ENCODE measurements around the gene SHROOM3.
"Not testable (repeated sequence)": the region's sequence is repeated elsewhere in the genome, so short reads cannot be mapped to it uniquely, and the experiment has no call there.

The SHROOM3 gene

GRCh38 chr4:76702440-76703122 lies 267.6 kb downstream of the SHROOM3 start:
- DNase-seq: no peak

DNA sequence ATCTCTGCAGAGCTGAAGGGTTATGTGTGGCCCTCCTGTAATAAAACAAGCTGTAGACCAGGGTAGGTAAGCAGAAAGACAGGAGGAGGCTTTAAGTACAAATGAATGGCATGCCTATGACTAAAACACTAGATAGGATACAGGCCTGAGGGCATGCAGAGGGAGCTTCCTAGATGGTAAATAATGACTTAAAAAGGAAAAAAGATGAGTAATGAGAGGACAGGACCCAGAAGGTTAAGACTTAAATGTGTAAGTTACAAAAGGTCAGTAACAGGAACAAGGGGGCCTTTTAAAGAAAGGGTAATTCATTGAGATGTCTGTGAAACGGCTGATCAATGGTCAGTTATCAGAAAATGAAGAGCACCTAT lies 268.1 kb downstream of the SHROOM3 start:
- DNase-seq: no peak

- no peak for DNase-seq
These were observed 268.6 kb downstream of the SHROOM3 start for GRCh38 chr4:76703676-76704075.

DNA sequence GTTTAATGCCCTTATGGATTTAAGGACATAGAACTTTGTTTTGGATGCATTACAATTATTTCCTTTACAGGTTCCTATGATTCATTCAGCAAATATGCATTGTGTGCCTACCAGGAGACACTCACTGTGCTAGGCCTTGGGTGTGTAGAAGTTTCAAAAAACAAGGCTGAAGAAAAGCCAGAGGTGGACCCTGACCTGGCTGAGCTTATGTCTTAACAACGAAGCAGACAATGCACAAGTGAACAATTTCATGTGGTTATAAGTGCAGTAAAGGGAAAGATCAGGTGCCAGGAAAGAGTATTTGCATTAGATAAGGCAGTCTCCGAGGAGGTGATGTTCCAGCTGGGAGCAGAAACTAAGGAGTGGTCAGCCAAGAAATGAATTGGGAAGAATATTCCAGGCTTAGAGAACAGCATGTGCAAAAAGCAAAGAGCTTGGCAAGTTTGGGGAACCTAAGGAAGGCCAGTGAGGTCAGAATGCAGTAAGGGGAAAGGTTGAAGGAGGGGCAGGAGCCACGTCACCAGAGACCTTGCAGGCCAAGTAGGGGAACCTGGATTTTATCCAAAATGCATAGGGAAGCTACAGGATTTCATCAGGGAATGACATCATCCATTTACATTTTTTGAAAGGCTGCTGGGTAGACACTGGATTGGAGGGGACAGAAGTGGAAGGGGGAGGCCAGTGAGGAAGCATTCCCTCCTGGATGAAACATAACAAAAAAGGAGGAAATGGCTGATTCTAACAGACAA lies 269.3 kb downstream of the SHROOM3 start:
- DNase-seq: no peak

GRCh38 chr4:76705472-76705871 lies 270.4 kb downstream of the SHROOM3 start:
- DNase-seq: no peak

- DNase-seq: no peak
These were observed 271.6 kb downstream of the SHROOM3 start for GRCh38 chr4:76706581-76706980.

- DNase-seq: no peak
These were observed 274.1 kb downstream of the SHROOM3 start for GRCh38 chr4:76708971-76709771.

DNA sequence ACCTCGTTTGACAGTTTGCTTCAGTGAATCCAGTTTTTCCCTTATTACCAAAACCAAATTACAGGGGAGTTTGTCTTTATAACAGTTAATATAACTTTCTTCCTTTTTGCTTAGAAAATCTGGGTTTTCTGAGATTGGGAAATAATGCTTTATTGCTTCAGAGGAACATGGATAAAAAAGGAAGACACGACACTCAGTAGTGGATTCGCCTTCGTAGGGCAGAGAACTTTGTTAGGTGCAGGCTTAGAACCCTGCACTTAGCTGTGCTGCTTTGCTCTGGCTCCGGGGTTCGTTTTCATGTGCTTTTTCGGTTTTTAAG lies 274.7 kb downstream of the SHROOM3 start:
- DNase-seq: no peak

- no peak for DNase-seq
These were observed 277.5 kb downstream of the SHROOM3 start for GRCh38 chr4:76712564-76712963.

- no peak for DNase-seq
These were observed 279.2 kb downstream of the SHROOM3 start for GRCh38 chr4:76714226-76714625.

DNA sequence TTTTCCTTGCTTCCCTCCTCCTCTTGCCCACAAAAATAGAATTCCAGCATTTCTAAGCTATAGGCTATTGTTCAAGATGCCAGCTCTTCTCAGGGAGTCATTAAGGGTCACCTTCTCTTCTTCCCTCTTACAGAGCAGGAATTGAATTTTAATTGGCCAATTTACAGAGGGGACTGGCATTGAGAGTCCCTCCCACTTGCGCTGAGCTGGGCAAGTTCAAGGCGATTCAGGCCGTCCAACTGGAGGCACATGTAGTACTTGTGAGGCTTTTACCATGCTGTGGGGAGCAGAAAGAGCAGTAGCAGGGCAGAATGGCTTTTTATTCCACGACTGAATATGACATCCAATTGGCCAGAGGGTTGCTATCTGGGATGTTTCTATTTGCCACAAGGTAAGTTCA lies 281.0 kb downstream of the SHROOM3 start:
- DNase-seq: no peak

DNA sequence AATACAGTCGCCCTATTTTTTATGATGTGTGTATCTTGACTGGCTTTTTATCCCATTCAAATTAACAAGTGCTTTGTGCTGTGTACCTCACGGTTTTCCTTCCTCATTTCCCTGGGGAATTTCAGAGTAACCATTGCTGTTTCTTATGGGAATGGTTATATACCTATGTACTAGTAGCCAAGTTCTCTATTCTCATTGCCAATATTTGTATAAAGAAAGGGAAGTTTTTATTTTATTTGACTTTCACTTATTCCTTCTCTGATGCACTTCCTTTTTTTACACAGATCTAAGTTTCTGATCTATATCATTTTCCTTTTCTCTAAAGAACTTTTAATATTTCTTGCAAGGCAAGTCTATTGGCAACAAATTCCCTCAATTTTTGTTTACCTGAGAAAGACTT lies 281.6 kb downstream of the SHROOM3 start:
- no peak for DNase-seq

GRCh38 chr4:76717431-76717830 lies 282.4 kb downstream of the SHROOM3 start:
- DNase-seq: no peak

GRCh38 chr4:76718021-76718420 lies 283.0 kb downstream of the SHROOM3 start:
- no peak for DNase-seq

GRCh38 chr4:76718831-76719230 lies 283.8 kb downstream of the SHROOM3 start:
- no peak for DNase-seq

DNA sequence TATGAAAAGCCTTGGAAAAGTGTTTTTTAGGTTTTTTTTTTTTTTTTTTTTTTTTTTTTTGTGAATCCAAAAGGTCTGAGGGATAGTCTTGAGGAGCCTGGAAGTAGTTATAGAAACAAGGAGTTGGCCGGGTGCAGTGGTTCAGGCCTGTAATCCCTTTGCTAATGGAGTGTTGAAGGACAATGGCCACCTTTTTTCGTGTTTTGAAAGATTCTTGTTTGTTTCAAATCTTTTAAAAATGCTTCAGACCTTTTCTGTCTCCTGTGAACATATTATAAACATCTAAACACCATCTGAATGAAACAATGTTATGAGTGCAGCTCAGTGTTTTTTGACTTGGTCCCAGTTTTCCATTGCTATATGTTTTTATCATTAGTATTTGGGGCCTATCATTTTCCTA lies 285.1 kb downstream of the SHROOM3 start:
- DNase-seq: no peak

DNA sequence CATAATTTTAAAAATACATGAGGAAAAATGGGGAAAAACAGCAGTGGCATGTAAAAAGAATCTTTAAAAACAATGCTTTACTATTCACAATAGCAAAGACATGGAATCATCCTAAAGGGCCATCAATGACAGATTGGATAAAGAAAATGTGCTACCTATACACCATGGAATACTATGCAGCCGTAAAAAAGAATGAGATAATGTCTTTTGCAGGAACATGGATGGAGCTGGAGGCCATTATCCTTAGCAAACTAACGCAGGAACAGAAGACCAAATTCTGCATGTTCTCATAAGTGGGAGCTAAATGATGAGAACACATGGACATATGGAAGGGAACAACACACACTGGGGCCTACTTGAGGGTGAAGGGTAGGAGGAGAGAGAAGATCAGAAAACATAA lies 287.1 kb downstream of the SHROOM3 start:
- DNase-seq: not testable (repeated sequence)

DNA sequence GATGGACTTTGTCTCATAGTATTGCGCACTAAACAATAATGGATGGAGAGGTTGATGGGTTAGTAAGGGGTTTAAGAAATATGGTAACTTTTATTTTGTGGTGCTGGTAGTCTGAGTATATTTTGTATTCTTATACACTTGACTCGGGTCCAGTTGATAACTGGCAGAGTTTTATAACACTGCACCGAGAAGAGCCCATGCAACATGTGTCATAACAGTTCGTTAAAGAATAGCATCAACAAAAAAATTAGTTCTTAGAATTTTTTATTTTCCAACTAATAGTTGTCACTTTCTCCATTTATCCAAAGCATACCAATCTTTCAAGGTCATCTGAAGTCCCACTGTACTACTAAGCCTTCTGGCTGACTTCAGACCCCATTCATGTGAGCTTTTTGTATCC lies 287.8 kb downstream of the SHROOM3 start:
- DNase-seq: no peak

GRCh38 chr4:76723373-76723772 lies 288.3 kb downstream of the SHROOM3 start:
- DNase-seq: no peak

GRCh38 chr4:76723924-76724323 lies 288.9 kb downstream of the SHROOM3 start:
- DNase-seq: no peak

GRCh38 chr4:76725039-76725438 lies 290.0 kb downstream of the SHROOM3 start:
- DNase-seq: no peak

DNA sequence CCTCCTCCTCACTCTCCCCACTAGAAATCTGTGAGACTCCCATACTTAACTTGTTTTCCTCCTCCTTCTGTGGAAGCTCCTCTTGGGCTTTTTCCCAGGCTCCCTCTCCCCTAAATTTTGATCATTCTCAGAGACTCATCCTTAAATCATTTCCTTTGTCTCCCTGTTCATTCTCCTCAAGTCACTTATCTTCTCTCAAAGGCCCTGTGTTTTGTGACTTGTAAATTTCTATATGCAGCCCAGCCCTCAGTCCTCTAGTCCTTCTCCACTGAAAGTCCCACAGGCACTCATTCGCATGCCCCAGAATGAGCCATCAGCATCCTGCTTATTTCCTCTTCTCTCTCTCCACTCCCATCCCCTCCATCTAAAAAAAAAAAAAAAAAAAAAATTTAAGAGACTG lies 291.1 kb downstream of the SHROOM3 start:
- DNase-seq: no peak

DNA sequence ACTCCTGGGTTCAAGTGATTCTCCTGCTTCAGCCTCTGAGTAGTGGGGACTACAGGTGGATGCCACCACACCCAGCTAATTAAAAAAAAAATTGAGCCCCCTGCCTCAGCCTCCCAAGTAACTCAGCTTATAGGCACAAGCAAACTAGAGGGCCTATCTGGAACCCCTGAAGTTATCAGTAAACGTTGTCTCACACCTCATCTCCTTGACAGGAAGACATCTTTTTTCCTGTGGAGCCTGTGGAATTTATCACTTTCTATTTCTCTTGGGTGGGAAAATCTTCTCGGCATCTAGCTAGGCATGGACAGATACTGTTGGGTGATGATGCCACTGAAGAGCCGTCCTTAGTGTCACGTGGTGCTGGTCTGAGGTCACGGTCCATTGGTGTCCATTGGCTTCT lies 291.6 kb downstream of the SHROOM3 start:
- no peak for DNase-seq

DNA sequence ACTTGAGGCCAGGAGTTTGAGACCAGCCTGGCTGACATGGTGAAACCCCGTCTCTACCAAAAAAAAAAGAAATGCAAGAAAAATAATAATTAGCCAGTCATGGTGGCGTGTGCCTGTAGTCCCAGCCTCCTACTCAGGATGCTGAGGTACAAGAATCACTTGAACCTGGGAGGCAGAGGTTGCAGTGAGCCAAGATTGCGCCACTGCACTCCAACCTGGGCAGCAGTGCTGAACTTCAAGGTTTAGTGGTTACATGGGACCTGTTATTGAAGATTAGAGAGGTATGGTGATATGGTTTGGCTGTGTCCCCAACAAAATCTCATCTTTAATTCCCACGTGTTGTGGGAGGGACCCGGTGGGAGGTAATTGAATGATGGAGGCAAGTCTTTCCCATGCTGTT lies 292.9 kb downstream of the SHROOM3 start:
- DNase-seq: not testable (repeated sequence)
